GM12878 (cell line): ENCODE measurements around the gene SLC2A1. TPM values are rescaled to one million over a fixed set of nuclear protein-coding genes. Genes with fewer than 3 reads are reported as not detected.

Experiments used
- ATAC-seq: fragments of 200-7000 bp; cut with Tn5 transposase; 3 replicates; pipeline ENCODE4 v1.9.1; 2020; ENCODE audit warnings: mild to moderate bottlenecking, moderate library complexity
- BruUV-seq: library from RNA; stranded (reverse); fragments of 400-500 nt; replicated peaks from 2 replicates; lab custom pipeline; 2021; lab: Mats Ljungman, UMichigan
- CTCF ChIA-PET: fragments of 300-600 bp; sonication (Branson Sonifier 250); formaldehyde crosslinking; extraction: SDS; loops from one replicate; lab custom pipeline; 2021; ENCODE audit warnings: inconsistent platforms; lab: Yijun Ruan, JAX
- POLR2A ChIA-PET: fragments of 350-600 bp; formaldehyde crosslinking; extraction: SDS; loops from one replicate; lab custom pipeline; 2021; ENCODE audit warnings: inconsistent platforms; lab: Charles Lee
- RAD21 ChIA-PET: fragments of 300-600 bp; sonication (Branson Sonifier 250); formaldehyde crosslinking; loops from one replicate; lab custom pipeline; 2023; ENCODE audit warnings: antibody characterized with exemption; ENCODE audit not compliant: unreplicated experiment; lab: Charles Lee
- SMC1A ChIA-PET: fragments of 300-600 bp; sonication (Branson Sonifier 250); formaldehyde crosslinking; loops from one replicate; lab custom pipeline; 2023; ENCODE audit not compliant: unreplicated experiment, uncharacterized antibody; lab: Charles Lee
- DNase-seq: peaks from one replicate; pipeline ENCODE4 v3.0.0-alpha.2; 2011; ENCODE audit warnings: low read depth, low spot score
- FAIRE-seq: peaks from 3 replicates; lab custom pipeline; 2011; peaks lifted over from hg19 to GRCh38; lab: Jason Lieb, UNC
- H2AFZ ChIP-seq: 2 replicates; pipeline ENCODE4 v1.6.0; 2011; ENCODE audit warnings: low read depth, low read length, control low read depth; ENCODE audit not compliant: control insufficient read depth
- H3K27ac ChIP-seq: 2 replicates; pipeline ENCODE4 v1.5.1; 2011; ENCODE audit warnings: control low read depth; ENCODE audit not compliant: control insufficient read depth, insufficient read depth
- H3K27me3 ChIP-seq, 2 experiments: replicated peaks in 1 of 2; 2 replicates each; pipeline versions ENCODE4 v1.6.0 to v1.6.1; 2011; ENCODE audit warnings: low read length in 1 of 2; ENCODE audit not compliant: control insufficient read depth in 2 of 2, insufficient read depth in 2 of 2
- H3K36me3 ChIP-seq, 2 experiments: 2 replicates each; pipeline ENCODE4 v1.5.1; 2011; ENCODE audit warnings: low read length in 1 of 2; ENCODE audit not compliant: control insufficient read depth in 2 of 2, insufficient read depth in 2 of 2
- H3K4me1 ChIP-seq: 2 replicates; pipeline ENCODE4 v1.6.1; 2011; ENCODE audit warnings: mild to moderate bottlenecking, low read length, moderate library complexity, mixed read lengths; ENCODE audit not compliant: control insufficient read depth, insufficient read depth
- H3K4me2 ChIP-seq: 2 replicates; pipeline ENCODE4 v1.6.0; 2011; ENCODE audit warnings: control low read depth; ENCODE audit not compliant: control insufficient read depth, insufficient read depth
- H3K4me3 ChIP-seq: fragments of 200-600 bp; sonication (generic); 2 replicates; pipeline ENCODE4 v1.5.1; 2016
- H3K79me2 ChIP-seq: 2 replicates; pipeline ENCODE4 v1.6.0; 2011; ENCODE audit warnings: low read length; ENCODE audit not compliant: control insufficient read depth, insufficient read depth
- H3K9ac ChIP-seq: 2 replicates; pipeline ENCODE4 v1.8.0; 2011; ENCODE audit warnings: low read length, control low read depth, mixed read lengths; ENCODE audit not compliant: control insufficient read depth, insufficient read depth
- H3K9me3 ChIP-seq: replicated peaks from 3 replicates; pipeline ENCODE4 v1.5.1; 2011; ENCODE audit warnings: mild to moderate bottlenecking, low read length; ENCODE audit not compliant: control insufficient read depth, insufficient read depth
- H4K20me1 ChIP-seq: 2 replicates; pipeline ENCODE4 v1.6.0; 2011; ENCODE audit not compliant: control insufficient read depth, insufficient read depth
- E4F1 ChIP-seq: fragments of 450-650 bp; IDR thresholded peaks from 2 replicates; pipeline ENCODE4 v1.6.1; 2018; ENCODE audit warnings: borderline replicate concordance, mild to moderate bottlenecking; ENCODE audit not compliant: partially characterized antibody
- EED ChIP-seq: sonication (generic); IDR thresholded peaks from 2 replicates; pipeline ENCODE4 v1.6.1; 2016; ENCODE audit warnings: antibody characterized with exemption, low read depth
- IKZF1 ChIP-seq: fragments of 450-650 bp; conservative IDR thresholded peaks from 2 replicates; pipeline ENCODE4 v1.6.1; 2017; ENCODE audit warnings: antibody characterized with exemption, mild to moderate bottlenecking
- JUNB ChIP-seq: IDR thresholded peaks from 2 replicates; pipeline ENCODE4 v1.6.1; 2016; ENCODE audit warnings: antibody characterized with exemption, mild to moderate bottlenecking
- LARP7 ChIP-seq: fragments of 450-650 bp; IDR thresholded peaks from 2 replicates; pipeline ENCODE4 v1.6.1; 2017; ENCODE audit warnings: mild to moderate bottlenecking
- SMAD1 ChIP-seq: fragments of 450-650 bp; IDR thresholded peaks from 2 replicates; pipeline ENCODE4 v1.6.1; 2018; ENCODE audit warnings: mild to moderate bottlenecking, low read depth; ENCODE audit not compliant: partially characterized antibody
- SPI1 ChIP-seq: IDR thresholded peaks from 2 replicates; pipeline ENCODE4 v1.6.1; 2011; ENCODE audit warnings: low read depth, mild to moderate bottlenecking, low read length, moderate library complexity, borderline replicate concordance; ENCODE audit not compliant: insufficient read depth
- YBX1 ChIP-seq: fragments of 450-650 bp; IDR thresholded peaks from 2 replicates; pipeline ENCODE4 v1.6.1; 2016; ENCODE audit warnings: antibody characterized with exemption
- ZBTB11 ChIP-seq: fragments of 450-650 bp; formaldehyde crosslinking; IDR thresholded peaks from 2 replicates; pipeline ENCODE4 v1.5.0; 2022; ENCODE audit warnings: mild to moderate bottlenecking, missing genetic modification characterization
- whole genome bisulfite sequencing: methylation state at CpG from one replicate; pipeline ENCODE4 v1.1.6; 2016; ENCODE audit warnings: low lambda C conversion rate; ENCODE audit not compliant: insufficient replicate concordance, insufficient coverage; ENCODE audit errors: missing lambda C conversion rate; 5-methylcytosine and 5-hydroxymethylcytosine counted together
- in situ Hi-C: fragments of 300-500 bp; cut with MboI; formaldehyde crosslinking; loops from 9 replicates; pipeline ENCODE4 v1.14.3; 2018; ENCODE audit warnings: mixed read lengths
- intact Hi-C: fragments of 100-400 bp; cut with micrococcal nuclease; formaldehyde crosslinking; loops from one replicate; pipeline ENCODE4 v1.14.2; 2022; ENCODE audit not compliant: unreplicated experiment
- polyA plus RNA-seq, 11 experiments: library from polyadenylated mRNA; depleted of rRNA in 4 of 11; unstranded in 6 of 11; stranded (reverse) in 5 of 11; fragments of >200 nt; fragmentation: Nextera tagmentation in 4 of 11; fragmentation: Illumina TruSeq in 1 of 11; extraction: Ambion mirVana in 4 of 11; extraction: Trizol in 1 of 11; gene quantifications; 1 replicate in 1 of 11; 2 replicates in 10 of 11; pipeline versions ENCODE4 v1.2.1 to v1.2.3, GENCODE V29; 2011 to 2016; ENCODE audit warnings: inconsistent platforms in 2 of 11, missing spikeins in 2 of 11, low read depth in 1 of 11
- total RNA-seq, 4 experiments: library from RNA; depleted of rRNA in 3 of 4; stranded (reverse); fragments of >200 nt in 3 of 4; fragmentation: Illumina TruSeq in 1 of 4; extraction: Trizol in 1 of 4; gene quantifications; 2 replicates each; pipeline versions ENCODE4 v1.2.1 to v1.2.3, GENCODE V29; 2013 to 2021

SLC2A1 gene
- total and polyA plus RNA-seq, 10 of the 15 experiments (the other 5 are each of a cell fraction or from before 2014, with no cell fraction given) = 5.7 to 66.0 (median 44.2) TPM

GRCh38 chr1:42955311-42956063 is 3.2 kb downstream of the SLC2A1 start:
- H3K27me3 ChIP-seq = no peaks in the 10 kb centered on the region
- ChIA-PET CTCF (interaction anchor here (1.0 to 9.3 kb wide), 9 partner anchors 12 to 177 kb away, joined by 3 to 57 read pairs (median 4); partner anchors contain the start of gene ZNF691), SMC1A (interaction anchor here (1.0 to 6.7 kb wide), 8 partner anchors 9 to 118 kb away, joined by 3 to 71 read pairs (median 16); partner anchors contain the start of gene ZNF691), POLR2A (interaction anchor here (0.6 to 3.3 kb wide), 5 partner anchors 14 to 189 kb away, joined by 3 to 22 read pairs (median 4); partner anchors contain the start of genes C1orf50 and P3H1), RAD21 (interaction anchor here (0.9 to 2.7 kb wide), 8 partner anchors 8 to 188 kb away, joined by 3 to 11 read pairs (median 4); partner anchors contain the start of genes C1orf50 and P3H1)
- TF ChIP-seq YBX1 (no peak), ZBTB11 (CRISPR knock-in tag) (no peak), SMAD1 (no peak), E4F1 (no peak), JUNB (no peak), SPI1 (peak; percentile 22; the same call in 1 of the 2 replicates), LARP7 (no peak), EED (no peak), IKZF1 (peak; percentile 23; the same call in 1 of the 2 replicates)
- WGBS = 10% methylated on average over 16 of the region's 16 CpGs
- no peak for DNase-seq
- peaks cover 33% of the 10 kb centered on the region for H4K20me1 ChIP-seq
- ATAC-seq = no peak
- no peaks in the 10 kb centered on the region for H3K9me3 ChIP-seq
- H2AFZ ChIP-seq = no peak overlapping the region
- H3K36me3 ChIP-seq = peaks cover 12 to 28% of the 10 kb centered on the region in 2 experiments
- H3K4me3 ChIP-seq = peak overlapping the region; percentile 88
- H3K4me1 ChIP-seq = peaks cover 54% of the 10 kb centered on the region
- peak overlapping the region; percentile 87 for H3K4me2 ChIP-seq
- no TSS peak for BruUV-seq
- in situ Hi-C loops = loop anchor here (5.0 to 10.0 kb wide), 2 partner anchors 33 to 879 kb away; no protein-coding TSS in a partner anchor
- peak overlapping the region; percentile 58 for H3K27ac ChIP-seq
- peak overlapping the region; percentile 72 for H3K9ac ChIP-seq
- intact Hi-C loops = loop anchor here (5.0 kb wide), 2 partner anchors 33 to 273 kb away; partner anchors contain the start of gene YBX1
- H3K79me2 ChIP-seq = peaks cover 88% of the 10 kb centered on the region
- no peak for FAIRE-seq
